MCF 10A (cell line): ENCODE results near the gene KRTAP9-8. TPM values are rescaled to one million over a fixed set of nuclear protein-coding genes. Genes with fewer than 3 reads are reported as not detected.
"Not testable (repeated sequence)": the region's sequence is repeated elsewhere in the genome, so short reads cannot be mapped to it uniquely, and the experiment has no call there.

Experiments used
- BruUV-seq: library from RNA; stranded (reverse); fragments of 400-500 nt; replicated peaks from 2 replicates; lab custom pipeline; 2021; lab: Mats Ljungman, UMichigan
- CTCF ChIA-PET: fragments of 300-600 bp; sonication (Branson Sonifier 250); formaldehyde crosslinking; extraction: SDS; loops from one replicate; lab custom pipeline; 2021; ENCODE audit warnings: antibody characterized with exemption, inconsistent platforms; lab: Yijun Ruan, JAX
- POLR2A ChIA-PET: fragments of 300-600, 350-650 bp; sonication (Branson Sonifier 250); formaldehyde crosslinking; extraction: SDS; loops from one replicate; lab custom pipeline; 2020; ENCODE audit warnings: antibody characterized with exemption, inconsistent platforms; lab: Yijun Ruan, JAX
- DNase-seq: peaks from one replicate; pipeline ENCODE4 v3.0.0-alpha.2; 2018; ENCODE audit not compliant: unreplicated experiment
- H3K27ac Mint-ChIP-seq: one replicate; pipeline ENCODE4 v1.8.0; 2022; ENCODE audit warnings: mild to moderate bottlenecking, low read depth, mixed read lengths; ENCODE audit not compliant: unreplicated experiment
- H3K27me3 Mint-ChIP-seq: one replicate; pipeline ENCODE4 v1.8.0; 2022; ENCODE audit warnings: mixed read lengths; ENCODE audit not compliant: insufficient read depth, unreplicated experiment
- H3K36me3 Mint-ChIP-seq: one replicate; pipeline ENCODE4 v1.8.0; 2022; ENCODE audit warnings: mild to moderate bottlenecking, moderate library complexity, mixed read lengths; ENCODE audit not compliant: insufficient read depth, unreplicated experiment
- H3K4me1 Mint-ChIP-seq: one replicate; pipeline ENCODE4 v1.8.0; 2022; ENCODE audit warnings: mixed read lengths; ENCODE audit not compliant: insufficient read depth, unreplicated experiment
- H3K4me3 Mint-ChIP-seq: one replicate; pipeline ENCODE4 v1.8.0; 2022; ENCODE audit warnings: mild to moderate bottlenecking, moderate library complexity, mixed read lengths; ENCODE audit not compliant: unreplicated experiment
- H3K9me3 Mint-ChIP-seq: one replicate; pipeline ENCODE4 v1.8.0; 2022; ENCODE audit warnings: mixed read lengths; ENCODE audit not compliant: unreplicated experiment
- intact Hi-C: fragments of 100-400 bp; cut with micrococcal nuclease; formaldehyde crosslinking; loops from 2 replicates; pipeline ENCODE4 v1.14.1; 2022
- total RNA-seq: library from RNA; stranded (reverse); gene quantifications from 2 replicates; pipeline ENCODE4 v1.2.3, GENCODE V29; 2022
- TF ChIP-seq, protein P1 (sequence below): fragments of 200-600 bp; IDR thresholded peaks from one replicate; pipeline ENCODE4 v1.8.0; 2022; ENCODE audit warnings: antibody characterized with exemption, mild to moderate bottlenecking; ENCODE audit not compliant: unreplicated experiment

The KRTAP9-8 gene
- total RNA-seq, 1 experiment from 2014 or later = not detected

DNA sequence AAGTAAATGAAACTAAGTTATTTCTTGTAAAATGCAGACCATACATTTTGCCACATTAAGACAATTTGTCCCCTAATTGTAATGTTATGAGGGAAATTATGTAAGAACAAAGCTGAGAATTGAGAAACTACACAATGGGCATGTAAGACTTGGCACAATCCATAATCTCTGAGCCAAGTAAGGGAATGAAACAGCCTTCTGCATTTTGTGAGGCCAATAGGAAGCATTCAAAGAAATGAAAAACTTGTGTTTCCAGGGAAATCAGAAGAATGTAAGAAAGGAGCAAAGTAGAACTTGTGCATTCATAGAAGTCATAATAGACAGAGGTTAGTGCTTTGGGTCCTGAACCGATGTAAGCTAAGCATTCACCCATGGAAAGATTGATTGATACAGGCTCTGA, 13.5 kb downstream of the KRTAP9-8 start:
- Mint-ChIP-seq H3K4me3 (no peak overlapping the region), H3K36me3 (no peaks in the 10 kb centered on the region), H3K4me1 (no peaks in the 10 kb centered on the region), H3K27me3 (peaks cover 91% of the 10 kb centered on the region), H3K27ac (no peak overlapping the region), H3K9me3 (no peaks in the 10 kb centered on the region)
- CTCF ChIA-PET = interaction anchor here (0.6 kb wide), 1 partner anchor 43 kb away, joined by 6 read pairs; no protein-coding TSS in a partner anchor
- TF ChIP-seq, protein P1, sequence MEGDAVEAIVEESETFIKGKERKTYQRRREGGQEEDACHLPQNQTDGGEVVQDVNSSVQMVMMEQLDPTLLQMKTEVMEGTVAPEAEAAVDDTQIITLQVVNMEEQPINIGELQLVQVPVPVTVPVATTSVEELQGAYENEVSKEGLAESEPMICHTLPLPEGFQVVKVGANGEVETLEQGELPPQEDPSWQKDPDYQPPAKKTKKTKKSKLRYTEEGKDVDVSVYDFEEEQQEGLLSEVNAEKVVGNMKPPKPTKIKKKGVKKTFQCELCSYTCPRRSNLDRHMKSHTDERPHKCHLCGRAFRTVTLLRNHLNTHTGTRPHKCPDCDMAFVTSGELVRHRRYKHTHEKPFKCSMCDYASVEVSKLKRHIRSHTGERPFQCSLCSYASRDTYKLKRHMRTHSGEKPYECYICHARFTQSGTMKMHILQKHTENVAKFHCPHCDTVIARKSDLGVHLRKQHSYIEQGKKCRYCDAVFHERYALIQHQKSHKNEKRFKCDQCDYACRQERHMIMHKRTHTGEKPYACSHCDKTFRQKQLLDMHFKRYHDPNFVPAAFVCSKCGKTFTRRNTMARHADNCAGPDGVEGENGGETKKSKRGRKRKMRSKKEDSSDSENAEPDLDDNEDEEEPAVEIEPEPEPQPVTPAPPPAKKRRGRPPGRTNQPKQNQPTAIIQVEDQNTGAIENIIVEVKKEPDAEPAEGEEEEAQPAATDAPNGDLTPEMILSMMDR = no peak
- POLR2A ChIA-PET = no interaction called here
- intact Hi-C loops = no loop called here
- no TSS peak for BruUV-seq
- DNase-seq = no peak

DNA sequence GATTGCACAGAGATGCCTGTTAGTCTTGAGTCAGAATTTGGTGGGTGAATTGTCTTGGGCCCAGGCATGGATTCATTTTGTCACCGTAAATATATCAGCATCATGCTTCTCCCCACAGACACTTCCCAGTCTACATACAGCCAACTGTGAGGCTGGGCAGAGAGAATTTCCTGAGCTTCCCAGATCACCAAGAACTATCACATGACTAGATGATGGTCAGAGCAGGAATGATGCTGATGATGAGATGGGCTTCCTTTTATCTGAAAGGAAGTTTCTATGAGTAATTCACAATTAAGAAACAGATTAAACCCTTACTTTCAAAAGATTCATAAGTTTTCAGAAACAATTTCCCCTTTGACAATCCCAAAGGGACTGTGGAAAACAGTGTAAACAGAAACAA, 17.1 kb downstream of the KRTAP9-8 start:
- intact Hi-C loops = no loop called here
- BruUV-seq = no TSS peak
- Mint-ChIP-seq H3K4me3 (no peak overlapping the region), H3K27me3 (peaks cover 100% of the 10 kb centered on the region), H3K9me3 (no peaks in the 10 kb centered on the region), H3K36me3 (no peaks in the 10 kb centered on the region), H3K27ac (no peak overlapping the region), H3K4me1 (no peaks in the 10 kb centered on the region)
- DNase-seq = no peak
- POLR2A ChIA-PET = no interaction called here
- TF ChIP-seq, protein P1 = no peak
- CTCF ChIA-PET = interaction anchor here (1.0 kb wide), 1 partner anchor 330 kb away, joined by 4 read pairs; no protein-coding TSS in a partner anchor

DNA sequence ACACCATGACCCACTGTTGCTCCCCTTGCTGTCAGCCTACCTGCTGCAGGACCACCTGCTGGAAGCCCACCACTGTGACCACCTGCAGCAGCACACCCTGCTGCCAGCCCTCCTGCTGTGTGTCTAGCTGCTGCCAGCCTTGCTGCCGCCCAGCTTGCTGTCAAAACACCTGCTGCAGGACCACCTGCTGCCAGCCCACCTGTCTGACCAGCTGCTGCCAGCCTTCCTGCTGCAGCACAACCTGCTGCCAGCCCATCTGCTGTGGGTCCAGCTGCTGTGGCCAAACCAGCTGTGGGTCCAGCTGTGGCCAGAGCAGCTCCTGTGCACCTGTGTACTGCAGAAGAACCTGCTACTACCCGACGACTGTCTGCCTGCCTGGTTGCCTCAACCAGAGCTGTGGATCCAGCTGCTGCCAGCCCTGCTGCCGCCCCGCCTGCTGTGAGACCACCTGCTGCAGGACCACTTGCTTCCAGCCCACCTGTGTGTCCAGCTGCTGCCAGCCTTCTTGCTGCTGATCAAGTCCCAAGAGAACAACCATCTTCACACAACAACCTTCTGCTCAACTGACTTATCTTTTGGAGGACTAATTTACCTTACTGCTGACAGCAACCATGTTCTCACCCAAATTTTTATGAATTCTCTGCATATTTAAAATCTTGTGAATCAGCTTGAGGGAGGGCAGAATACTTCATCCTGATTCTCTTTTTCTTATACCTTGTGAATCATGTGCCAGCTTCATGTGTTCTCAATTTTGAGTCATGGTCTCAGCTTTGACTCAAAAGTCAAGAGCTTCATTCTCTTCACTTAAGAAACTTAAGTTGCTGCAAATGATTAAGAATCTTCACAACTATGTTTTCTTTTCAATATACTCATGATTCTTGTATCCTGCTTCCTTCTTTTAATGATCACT, 17.8 kb downstream of the KRTAP9-8 start, which contains the start of gene KRTAP9-9:
TSS of gene KRTAP9-9 (plus strand) at position 4 of the 910 bp plus-strand sequence.
- H3K27me3 Mint-ChIP-seq = peaks cover 100% of the 10 kb centered on the region
- BruUV-seq, H3K4me3 Mint-ChIP-seq, H3K4me1 Mint-ChIP-seq, H3K9me3 Mint-ChIP-seq, H3K27ac Mint-ChIP-seq, intact Hi-C loops, H3K36me3 Mint-ChIP-seq, POLR2A ChIA-PET, DNase-seq: not testable (repeated sequence)
- CTCF ChIA-PET = interaction anchor here (1.0 kb wide), 1 partner anchor 329 kb away, joined by 4 read pairs; no protein-coding TSS in a partner anchor

DNA sequence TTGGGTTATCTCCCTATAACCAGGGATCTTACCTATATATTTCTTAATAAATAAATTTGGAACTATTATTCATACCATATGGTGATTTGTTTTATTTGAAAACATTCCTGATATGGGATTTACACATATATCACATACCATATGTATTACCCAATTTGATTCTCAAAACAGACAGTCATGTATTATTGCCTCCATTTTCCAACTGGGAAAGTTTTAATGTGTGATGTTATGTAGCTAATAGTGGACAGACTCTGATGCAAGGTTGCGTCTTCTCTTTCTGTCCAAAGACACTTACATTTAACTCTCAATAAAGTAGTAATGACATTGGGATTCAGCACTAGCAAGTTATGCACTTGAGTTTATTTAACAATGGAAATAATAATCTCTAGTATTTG, 18.5 kb downstream of the KRTAP9-8 start:
- CTCF ChIA-PET = no interaction called here
- TF ChIP-seq, protein P1 = no peak
- no TSS peak for BruUV-seq
- POLR2A ChIA-PET = no interaction called here
- Mint-ChIP-seq H3K4me3 (no peak overlapping the region), H3K27me3 (peaks cover 100% of the 10 kb centered on the region), H3K9me3 (no peaks in the 10 kb centered on the region), H3K4me1 (no peaks in the 10 kb centered on the region), H3K36me3 (no peaks in the 10 kb centered on the region), H3K27ac (no peak overlapping the region)
- DNase-seq = no peak
- intact Hi-C loops = no loop called here
